Transverse colon (tissue), 4 donors: ENCODE results near the gene DRG2. TPM values are rescaled to one million over a fixed set of nuclear protein-coding genes. Genes with fewer than 3 reads are reported as not detected.

ENCODE experiments used
- DNase-seq: peaks from one replicate; pipeline ENCODE4 v3.0.0-alpha.2; 2019
- H3K27ac ChIP-seq, 4 donors: fragments of 200-600 bp; sonication (generic); 2 replicates each; pipeline ENCODE4 v1.5.1; 2016 to 2018; ENCODE audit warnings: inconsistent platforms in 4 of 4
- H3K27me3 ChIP-seq: fragments of 200-600 bp; sonication (generic); 2 replicates; pipeline ENCODE4 v1.5.1; 2017; ENCODE audit warnings: inconsistent platforms
- H3K36me3 ChIP-seq, 4 donors: fragments of 200-600 bp; sonication (generic); 2 replicates each; pipeline ENCODE4 v1.5.1; 2017 to 2019; ENCODE audit warnings: inconsistent platforms in 4 of 4
- H3K4me1 ChIP-seq, 4 donors: fragments of 200-600 bp; sonication (generic); 2 replicates each; pipeline ENCODE4 v1.5.1; 2017 to 2020; ENCODE audit warnings: inconsistent platforms in 4 of 4
- H3K4me3 ChIP-seq, 4 donors: fragments of 200-600 bp; sonication (generic); 1 replicate in 1 of 4; 2 replicates in 3 of 4; pipeline versions ENCODE4 v1.5.1 to v1.6.1; 2017 to 2019; ENCODE audit warnings: inconsistent platforms in 4 of 4
- H3K9me3 ChIP-seq, 2 donors: fragments of 200-600 bp; sonication (generic); 2 replicates each; pipeline ENCODE4 v1.5.1; 2017 to 2019; ENCODE audit warnings: inconsistent platforms in 2 of 2
- EP300 ChIP-seq: sonication (generic); formaldehyde crosslinking; IDR thresholded peaks from one replicate; pipeline ENCODE4 v1.6.1; 2017; ENCODE audit warnings: antibody characterized with exemption, low read depth
- POLR2A ChIP-seq: fragments of 450-650 bp; IDR thresholded peaks from one replicate; pipeline ENCODE4 v1.6.1; 2016; ENCODE audit warnings: antibody characterized with exemption, mild to moderate bottlenecking, moderate library complexity
- POLR2AphosphoS5 ChIP-seq, 3 donors: sonication (generic); formaldehyde crosslinking; IDR thresholded peaks; one replicate each; pipeline ENCODE4 v1.6.1; 2016; ENCODE audit warnings: antibody characterized with exemption in 3 of 3
- WGBS, 2 donors: methylation state at CpG; one replicate each; pipeline ENCODE4 v1.1.5; 2018; ENCODE audit warnings: low coverage in 1 of 2; 5-methylcytosine and 5-hydroxymethylcytosine counted together
- in situ Hi-C, 4 donors: fragments of 200-750 bp; cut with MboI; loops; one replicate each; pipeline versions ENCODE4 v1.15.0 to v1.15.1; 2017; ENCODE audit warnings: low sequenced_read_pairs in 3 of 4, low pct_ligation_motif_present in 1 of 4, low pct_unique_long_range_greater_than_20kb in 1 of 4
- intact Hi-C: fragments of 100-400 bp; cut with DNase I; formaldehyde crosslinking; loops from one replicate; pipeline ENCODE4 v1.15.1; 2023; ENCODE audit warnings: low total_unique reads
- total RNA-seq, 4 donors: library from RNA; depleted of rRNA; stranded (reverse); fragments of >200 nt; gene quantifications; one replicate each; pipeline ENCODE4 v1.1.0, GENCODE V29; 2016
- TF ChIP-seq, protein P1 (sequence below), 5 experiments: fragments of 200-600 bp in 3 of 5; fragments of 450-650 bp in 2 of 5; sonication (generic) in 3 of 5; IDR thresholded peaks; 1 replicate in 2 of 5; 2 replicates in 3 of 5; pipeline ENCODE4 v1.5.1; 2016 to 2017; ENCODE audit warnings: antibody characterized with exemption in 5 of 5, inconsistent platforms in 3 of 5, mild to moderate bottlenecking in 2 of 5, moderate library complexity in 1 of 5

Gene DRG2
- total RNA-seq, 4 donors from 2014 or later, result 27.9 to 90.6 (median 33.3) TPM

DNA sequence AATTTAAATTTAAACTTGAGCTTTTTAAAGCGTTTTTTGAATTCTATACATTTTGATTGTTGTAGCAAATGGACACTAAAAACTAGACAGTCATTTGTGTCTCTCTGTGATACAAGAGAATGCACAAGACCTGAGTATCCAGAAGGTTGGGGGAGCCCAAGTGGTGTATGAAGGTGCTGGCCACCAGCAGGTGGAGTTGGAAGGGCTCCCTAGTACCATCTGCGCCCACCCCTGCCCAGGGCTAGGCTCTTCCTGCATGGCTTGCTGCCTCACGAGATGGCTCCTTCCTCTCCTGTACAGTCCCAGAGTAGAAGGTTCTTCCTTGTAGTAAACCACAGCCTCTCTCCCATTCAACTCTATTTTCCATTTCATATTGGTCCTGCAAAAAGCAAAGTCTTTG is 31.5 kb upstream of the DRG2 start:
- in situ Hi-C loops, result no loop called here
- WGBS, 2 donors, result 88 to 100% methylated on average over 1 to 3 of the region's 3 CpGs
- Histone ChIP-seq H3K9me3 (no peaks in the 10 kb centered on the region), H3K4me1 (no peaks in the 10 kb centered on the region), H3K36me3 (peaks cover 0 to 29% (median 7%) of the 10 kb centered on the region in 4 donors), H3K27me3 (no peaks in the 10 kb centered on the region), H3K27ac (no peak overlapping the region), H3K4me3 (no peak overlapping the region)
- TF ChIP-seq EP300 (no peak), POLR2AphosphoS5 (IDR thresholded peaks at IDR 0.05) (no peak), POLR2A (no peak)
- TF ChIP-seq, protein P1, sequence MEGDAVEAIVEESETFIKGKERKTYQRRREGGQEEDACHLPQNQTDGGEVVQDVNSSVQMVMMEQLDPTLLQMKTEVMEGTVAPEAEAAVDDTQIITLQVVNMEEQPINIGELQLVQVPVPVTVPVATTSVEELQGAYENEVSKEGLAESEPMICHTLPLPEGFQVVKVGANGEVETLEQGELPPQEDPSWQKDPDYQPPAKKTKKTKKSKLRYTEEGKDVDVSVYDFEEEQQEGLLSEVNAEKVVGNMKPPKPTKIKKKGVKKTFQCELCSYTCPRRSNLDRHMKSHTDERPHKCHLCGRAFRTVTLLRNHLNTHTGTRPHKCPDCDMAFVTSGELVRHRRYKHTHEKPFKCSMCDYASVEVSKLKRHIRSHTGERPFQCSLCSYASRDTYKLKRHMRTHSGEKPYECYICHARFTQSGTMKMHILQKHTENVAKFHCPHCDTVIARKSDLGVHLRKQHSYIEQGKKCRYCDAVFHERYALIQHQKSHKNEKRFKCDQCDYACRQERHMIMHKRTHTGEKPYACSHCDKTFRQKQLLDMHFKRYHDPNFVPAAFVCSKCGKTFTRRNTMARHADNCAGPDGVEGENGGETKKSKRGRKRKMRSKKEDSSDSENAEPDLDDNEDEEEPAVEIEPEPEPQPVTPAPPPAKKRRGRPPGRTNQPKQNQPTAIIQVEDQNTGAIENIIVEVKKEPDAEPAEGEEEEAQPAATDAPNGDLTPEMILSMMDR (IDR thresholded peaks at IDR 0.05), result no peak
- DNase-seq, result no peak
- intact Hi-C loops, result no loop called here

DNA sequence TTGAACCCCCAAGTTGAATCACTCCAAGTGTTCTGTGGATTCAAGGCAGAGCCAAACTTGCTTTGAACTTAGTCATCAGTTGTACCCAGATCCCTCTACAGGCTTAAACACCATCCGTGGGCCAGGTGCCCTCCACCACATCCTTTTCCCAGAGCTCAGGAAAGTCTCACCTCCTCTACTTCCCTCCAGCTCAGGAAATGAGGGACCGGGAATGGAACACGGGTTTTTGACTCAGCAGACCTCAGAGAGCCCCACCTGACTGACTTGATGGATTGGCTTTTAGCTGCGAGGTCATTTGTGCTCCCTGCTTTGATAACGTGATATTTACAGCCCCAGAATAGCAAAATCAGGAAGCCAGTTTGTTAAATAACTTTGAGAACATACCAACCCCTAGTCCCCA is 28.5 kb upstream of the DRG2 start:
- 67 to 75% methylated on average over 3 to 5 of the region's 5 CpGs for WGBS, 2 donors
- intact Hi-C loops (no loop called here), in situ Hi-C loops (no loop called here)
- peaks cover 0 to 32% (median 14%) of the 10 kb centered on the region in 4 donors for H3K36me3 ChIP-seq
- no peak for TF ChIP-seq POLR2A
- TF ChIP-seq, protein P1 (IDR thresholded peaks at IDR 0.05), result no peak
- TF ChIP-seq EP300, result no peak
- TF ChIP-seq POLR2AphosphoS5 (IDR thresholded peaks at IDR 0.05), result no peak
- H3K4me3 ChIP-seq, result no peak overlapping the region
- H3K27me3 ChIP-seq, result no peaks in the 10 kb centered on the region
- no peak overlapping the region for H3K27ac ChIP-seq
- H3K4me1 ChIP-seq, result no peaks in the 10 kb centered on the region
- no peaks in the 10 kb centered on the region for H3K9me3 ChIP-seq
- DNase-seq, result no peak

DNA sequence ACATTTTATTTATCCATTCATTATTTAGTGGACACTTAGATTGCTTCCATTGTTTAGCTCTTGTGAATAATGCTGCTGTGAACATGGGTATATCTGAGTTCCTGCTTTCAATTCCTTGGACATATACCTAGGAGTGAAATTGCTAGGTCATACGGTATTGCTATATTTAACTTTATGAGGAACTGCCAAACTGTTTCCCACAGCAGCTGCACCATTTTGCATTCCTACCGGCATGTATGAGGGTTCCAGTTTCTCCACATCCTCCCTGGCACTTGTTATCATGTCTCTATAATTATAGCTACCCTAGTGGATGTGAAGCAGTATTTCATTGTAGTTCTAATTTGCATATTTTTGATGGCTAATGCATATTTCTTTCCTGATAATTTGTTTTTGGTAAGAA is 23.7 kb upstream of the DRG2 start:
- Histone ChIP-seq H3K27me3 (no peaks in the 10 kb centered on the region), H3K9me3 (no peaks in the 10 kb centered on the region), H3K4me3 (no peak overlapping the region), H3K4me1 (no peaks in the 10 kb centered on the region), H3K36me3 (peaks cover 0 to 28% (median 7%) of the 10 kb centered on the region in 4 donors), H3K27ac (no peak overlapping the region)
- in situ Hi-C loops (no loop called here), intact Hi-C loops (no loop called here)
- WGBS, 2 donors, result 75% methylated on average over 2 of the region's 2 CpGs; no CpG with 5 or more reads in 1 of the 2 donors
- TF ChIP-seq, protein P1 (IDR thresholded peaks at IDR 0.05), result no peak
- no peak for DNase-seq

DNA sequence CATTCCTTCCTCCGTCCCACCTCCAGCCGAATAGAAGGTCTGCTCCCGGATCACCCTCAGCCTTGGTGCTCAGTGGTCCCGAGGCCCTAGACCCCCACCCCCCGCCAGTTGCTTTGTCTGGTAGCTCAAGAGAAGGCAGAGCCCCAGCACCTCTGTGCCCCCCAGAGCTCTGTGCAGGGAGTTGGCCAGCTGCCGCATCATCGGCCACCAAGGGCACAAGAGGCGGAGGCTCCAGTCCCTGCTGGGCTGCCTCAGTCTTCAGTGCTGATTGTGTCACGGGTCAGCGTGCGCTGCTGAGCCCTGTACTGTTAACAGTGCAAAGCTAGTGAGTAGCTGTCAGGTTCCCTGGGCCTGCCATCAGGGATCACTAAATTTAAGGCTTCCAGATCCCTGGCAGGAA is 22.2 kb upstream of the DRG2 start:
- WGBS, 2 donors, result 94% methylated on average over 8 of the region's 11 CpGs; no CpG with 5 or more reads in 1 of the 2 donors
- TF ChIP-seq POLR2A (no peak), POLR2AphosphoS5 (IDR thresholded peaks at IDR 0.05) (no peak), EP300 (no peak)
- TF ChIP-seq, protein P1 (IDR thresholded peaks at IDR 0.05), result no peak
- H3K4me3 ChIP-seq, result no peak overlapping the region
- no peaks in the 10 kb centered on the region for H3K27me3 ChIP-seq
- no peaks in the 10 kb centered on the region for H3K9me3 ChIP-seq
- no peak overlapping the region for H3K27ac ChIP-seq
- no peaks in the 10 kb centered on the region for H3K4me1 ChIP-seq
- H3K36me3 ChIP-seq, result peaks cover 0 to 28% (median 7%) of the 10 kb centered on the region in 4 donors
- intact Hi-C loops, result no loop called here
- in situ Hi-C loops, result no loop called here
- no peak for DNase-seq
